Ammon's horn (tissue), 1 donor: ENCODE data around the gene PRR29.
"Not testable (repeated sequence)": the region's sequence is repeated elsewhere in the genome, so short reads cannot be mapped to it uniquely, and the experiment has no call there.

ENCODE experiments used
- DNase-seq: peaks from one replicate; pipeline ENCODE4 v3.0.0-alpha.2; 2016; ENCODE audit warnings: low spot score

The PRR29 gene

GRCh38 chr17:63974594-63975192, 23.5 kb upstream of the PRR29 start:
- no peak for DNase-seq

GRCh38 chr17:63975541-63976092, 22.5 kb upstream of the PRR29 start:
- DNase-seq, result no peak

- DNase-seq, result no peak
Measured at GRCh38 chr17:63976702-63977101, 21.4 kb upstream of the PRR29 start.

GRCh38 chr17:63978272-63979200, 19.6 kb upstream of the PRR29 start:
- DNase-seq, result no peak

- DNase-seq, result not testable (repeated sequence)
Measured at GRCh38 chr17:63982641-63983040, 15.5 kb upstream of the PRR29 start.

GRCh38 chr17:63983320-63983719, 14.8 kb upstream of the PRR29 start:
- peak; percentile 38 for DNase-seq

GRCh38 chr17:63984236-63984635, 13.9 kb upstream of the PRR29 start:
- DNase-seq, result peak; percentile 70

- peak; percentile 31 for DNase-seq
Measured at GRCh38 chr17:63984651-63985386, 13.3 kb upstream of the PRR29 start.

- no peak for DNase-seq
Measured at GRCh38 chr17:63985387-63986140, 12.6 kb upstream of the PRR29 start.

- no peak for DNase-seq
Measured at GRCh38 chr17:63986821-63987220, 11.3 kb upstream of the PRR29 start.

GRCh38 chr17:63987221-63988126, 10.7 kb upstream of the PRR29 start:
- no peak for DNase-seq

- DNase-seq, result no peak
Measured at GRCh38 chr17:63988127-63988478, 10.0 kb upstream of the PRR29 start.

GRCh38 chr17:63988741-63989621, 9.2 kb upstream of the PRR29 start:
- no peak for DNase-seq

- DNase-seq, result no peak
Measured at GRCh38 chr17:63989622-63990345, 8.4 kb upstream of the PRR29 start.

GRCh38 chr17:63991611-63992010, 6.5 kb upstream of the PRR29 start:
- DNase-seq, result no peak

GRCh38 chr17:63993368-63993985, 4.7 kb upstream of the PRR29 start:
- DNase-seq, result no peak

GRCh38 chr17:63995626-63996025, 2.5 kb upstream of the PRR29 start:
- no peak for DNase-seq

- no peak for DNase-seq
Measured at GRCh38 chr17:63996430-63997182, 1.5 kb upstream of the PRR29 start.
